GM23338 (cell line): Measurements from ENCODE around the gene TMEM45A.

Experiments
- CREB1 ChIP-seq: fragments of 250-450 bp; sonication (Bioruptor Pico); IDR thresholded peaks from 2 replicates; pipeline ENCODE4 v1.5.0; 2020; ENCODE audit warnings: low read depth, mild to moderate bottlenecking, moderate library complexity
- EZH2 ChIP-seq: fragments of 200-600 bp; sonication (generic); IDR thresholded peaks from one replicate; pipeline ENCODE4 v1.8.0; 2017; ENCODE audit warnings: antibody characterized with exemption, mild to moderate bottlenecking, low read depth; ENCODE audit not compliant: unreplicated experiment
- EZH2phosphoT487 ChIP-seq: fragments of 200-600 bp; sonication (generic); IDR thresholded peaks from one replicate; pipeline ENCODE4 v1.8.1; 2018; ENCODE audit warnings: antibody characterized with exemption; ENCODE audit not compliant: unreplicated experiment
- JUNB ChIP-seq: IDR thresholded peaks from one replicate; pipeline ENCODE4 v1.6.1; 2016; ENCODE audit warnings: antibody characterized with exemption; ENCODE audit not compliant: unreplicated experiment
- NANOG ChIP-seq: IDR thresholded peaks from 2 replicates; pipeline ENCODE4 v1.6.1; 2016; ENCODE audit warnings: antibody characterized with exemption, borderline replicate concordance
- POLR2AphosphoS5 ChIP-seq: IDR thresholded peaks from 2 replicates; pipeline ENCODE4 v1.6.1; 2016; ENCODE audit warnings: antibody characterized with exemption, low read depth
- STAT1 ChIP-seq: IDR thresholded peaks from one replicate; pipeline ENCODE4 v1.6.1; 2016; ENCODE audit warnings: antibody characterized with exemption; ENCODE audit not compliant: unreplicated experiment
- ZNF114 ChIP-seq: fragments of 250-450 bp; sonication (Bioruptor Pico); IDR thresholded peaks from 2 replicates; pipeline ENCODE4 v1.5.0; 2020; ENCODE audit warnings: mild to moderate bottlenecking, moderate library complexity
- ZNF331 ChIP-seq: fragments of 250-450 bp; sonication (Bioruptor Pico); IDR thresholded peaks from 2 replicates; pipeline ENCODE4 v1.5.0; 2020; ENCODE audit warnings: low read depth, mild to moderate bottlenecking, moderate library complexity
- TF ChIP-seq, protein P1 (sequence below), 2 experiments: fragments of 200-600 bp in 1 of 2; sonication (generic) in 1 of 2; conservative IDR thresholded peaks; 2 replicates each; pipeline versions ENCODE4 v1.5.1 to v1.6.1; 2016 to 2017; ENCODE audit warnings: antibody characterized with exemption in 2 of 2, low read depth in 2 of 2, mild to moderate bottlenecking in 2 of 2, moderate library complexity in 1 of 2
- TF ChIP-seq, protein P2 (sequence below): IDR thresholded peaks from one replicate; pipeline ENCODE4 v1.6.1; 2018; ENCODE audit warnings: antibody characterized with exemption; ENCODE audit not compliant: unreplicated experiment

DNA sequence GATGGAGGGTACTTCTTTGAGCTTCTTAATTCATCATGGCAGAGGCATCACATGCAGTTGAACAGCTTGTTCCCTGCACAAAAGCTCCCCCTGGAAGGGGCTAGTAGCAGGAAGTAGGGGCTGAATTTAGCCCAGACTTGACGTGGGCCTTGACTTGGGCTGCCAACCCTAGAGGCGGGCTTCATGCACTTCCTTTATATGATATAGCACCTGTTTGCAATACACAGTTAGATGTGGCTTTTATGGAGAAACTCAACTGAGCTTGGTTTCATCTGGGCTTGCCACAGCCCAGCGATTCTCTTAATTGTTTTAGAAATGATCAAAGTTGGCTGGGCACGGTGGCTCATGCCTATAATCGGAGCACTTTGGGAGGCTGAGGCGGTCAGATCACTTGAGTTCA lies 83.3 kb downstream of the TMEM45A start:
- TF ChIP-seq, protein P1, sequence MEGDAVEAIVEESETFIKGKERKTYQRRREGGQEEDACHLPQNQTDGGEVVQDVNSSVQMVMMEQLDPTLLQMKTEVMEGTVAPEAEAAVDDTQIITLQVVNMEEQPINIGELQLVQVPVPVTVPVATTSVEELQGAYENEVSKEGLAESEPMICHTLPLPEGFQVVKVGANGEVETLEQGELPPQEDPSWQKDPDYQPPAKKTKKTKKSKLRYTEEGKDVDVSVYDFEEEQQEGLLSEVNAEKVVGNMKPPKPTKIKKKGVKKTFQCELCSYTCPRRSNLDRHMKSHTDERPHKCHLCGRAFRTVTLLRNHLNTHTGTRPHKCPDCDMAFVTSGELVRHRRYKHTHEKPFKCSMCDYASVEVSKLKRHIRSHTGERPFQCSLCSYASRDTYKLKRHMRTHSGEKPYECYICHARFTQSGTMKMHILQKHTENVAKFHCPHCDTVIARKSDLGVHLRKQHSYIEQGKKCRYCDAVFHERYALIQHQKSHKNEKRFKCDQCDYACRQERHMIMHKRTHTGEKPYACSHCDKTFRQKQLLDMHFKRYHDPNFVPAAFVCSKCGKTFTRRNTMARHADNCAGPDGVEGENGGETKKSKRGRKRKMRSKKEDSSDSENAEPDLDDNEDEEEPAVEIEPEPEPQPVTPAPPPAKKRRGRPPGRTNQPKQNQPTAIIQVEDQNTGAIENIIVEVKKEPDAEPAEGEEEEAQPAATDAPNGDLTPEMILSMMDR (conservative IDR thresholded peaks at IDR 0.05; ENCODE audit: low read depth in 2 of 2): no peak
- TF ChIP-seq CREB1 (CRISPR knock-in tag) (no peak), EZH2phosphoT487 (no peak), EZH2 (no peak), POLR2AphosphoS5 (no peak), ZNF114 (CRISPR knock-in tag) (no peak), JUNB (no peak), NANOG (no peak), STAT1 (no peak), ZNF331 (CRISPR knock-in tag) (no peak)
- TF ChIP-seq, protein P2, sequence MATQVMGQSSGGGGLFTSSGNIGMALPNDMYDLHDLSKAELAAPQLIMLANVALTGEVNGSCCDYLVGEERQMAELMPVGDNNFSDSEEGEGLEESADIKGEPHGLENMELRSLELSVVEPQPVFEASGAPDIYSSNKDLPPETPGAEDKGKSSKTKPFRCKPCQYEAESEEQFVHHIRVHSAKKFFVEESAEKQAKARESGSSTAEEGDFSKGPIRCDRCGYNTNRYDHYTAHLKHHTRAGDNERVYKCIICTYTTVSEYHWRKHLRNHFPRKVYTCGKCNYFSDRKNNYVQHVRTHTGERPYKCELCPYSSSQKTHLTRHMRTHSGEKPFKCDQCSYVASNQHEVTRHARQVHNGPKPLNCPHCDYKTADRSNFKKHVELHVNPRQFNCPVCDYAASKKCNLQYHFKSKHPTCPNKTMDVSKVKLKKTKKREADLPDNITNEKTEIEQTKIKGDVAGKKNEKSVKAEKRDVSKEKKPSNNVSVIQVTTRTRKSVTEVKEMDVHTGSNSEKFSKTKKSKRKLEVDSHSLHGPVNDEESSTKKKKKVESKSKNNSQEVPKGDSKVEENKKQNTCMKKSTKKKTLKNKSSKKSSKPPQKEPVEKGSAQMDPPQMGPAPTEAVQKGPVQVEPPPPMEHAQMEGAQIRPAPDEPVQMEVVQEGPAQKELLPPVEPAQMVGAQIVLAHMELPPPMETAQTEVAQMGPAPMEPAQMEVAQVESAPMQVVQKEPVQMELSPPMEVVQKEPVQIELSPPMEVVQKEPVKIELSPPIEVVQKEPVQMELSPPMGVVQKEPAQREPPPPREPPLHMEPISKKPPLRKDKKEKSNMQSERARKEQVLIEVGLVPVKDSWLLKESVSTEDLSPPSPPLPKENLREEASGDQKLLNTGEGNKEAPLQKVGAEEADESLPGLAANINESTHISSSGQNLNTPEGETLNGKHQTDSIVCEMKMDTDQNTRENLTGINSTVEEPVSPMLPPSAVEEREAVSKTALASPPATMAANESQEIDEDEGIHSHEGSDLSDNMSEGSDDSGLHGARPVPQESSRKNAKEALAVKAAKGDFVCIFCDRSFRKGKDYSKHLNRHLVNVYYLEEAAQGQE: no peak
